HuH-7.5 (cell line): ENCODE data around the gene FAF2.

Experiments used
- DNase-seq: peaks from one replicate; pipeline ENCODE4 v3.0.0; 2011; ENCODE audit warnings: low spot score

FAF2 gene

DNA sequence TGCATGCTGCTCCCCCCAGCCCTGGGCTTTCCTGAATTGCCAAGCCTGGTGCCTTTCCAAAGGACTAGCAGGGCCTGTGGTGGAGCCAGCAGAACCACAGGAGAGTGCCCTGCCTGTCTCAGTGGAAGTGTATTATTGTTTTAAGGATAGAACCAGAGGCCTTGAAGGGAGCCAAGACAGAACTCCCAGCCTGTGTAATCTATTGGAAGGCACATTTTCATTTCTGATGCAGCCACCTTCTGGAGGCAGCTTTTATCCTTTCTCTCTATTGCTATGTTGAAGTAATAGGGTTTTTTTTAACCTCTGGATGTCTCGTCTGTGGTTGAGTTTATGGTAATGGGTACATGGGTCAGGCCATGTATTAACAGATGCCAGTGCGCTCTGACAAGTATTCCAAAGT is 59.7 kb downstream of the FAF2 start:
- DNase-seq: no peak

DNA sequence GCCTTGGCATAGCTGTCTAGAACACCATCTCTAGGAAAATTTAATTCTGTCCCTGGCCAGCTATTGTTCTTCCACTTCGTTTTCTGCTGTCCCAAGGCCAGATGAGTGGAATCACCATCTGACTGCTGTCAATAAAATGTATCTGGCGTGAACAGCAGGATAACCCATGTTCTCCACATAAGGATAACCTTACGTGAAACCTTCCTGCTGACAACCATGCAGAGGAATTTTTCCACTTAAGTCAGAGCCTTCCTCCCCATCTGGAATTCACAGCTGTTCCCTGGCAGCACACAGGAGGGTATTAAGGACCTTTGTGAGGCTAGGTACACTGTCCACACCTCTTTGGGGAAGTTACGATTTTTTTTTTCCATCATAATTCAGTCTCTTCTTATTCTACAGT is 60.4 kb downstream of the FAF2 start:
- DNase-seq: no peak

DNA sequence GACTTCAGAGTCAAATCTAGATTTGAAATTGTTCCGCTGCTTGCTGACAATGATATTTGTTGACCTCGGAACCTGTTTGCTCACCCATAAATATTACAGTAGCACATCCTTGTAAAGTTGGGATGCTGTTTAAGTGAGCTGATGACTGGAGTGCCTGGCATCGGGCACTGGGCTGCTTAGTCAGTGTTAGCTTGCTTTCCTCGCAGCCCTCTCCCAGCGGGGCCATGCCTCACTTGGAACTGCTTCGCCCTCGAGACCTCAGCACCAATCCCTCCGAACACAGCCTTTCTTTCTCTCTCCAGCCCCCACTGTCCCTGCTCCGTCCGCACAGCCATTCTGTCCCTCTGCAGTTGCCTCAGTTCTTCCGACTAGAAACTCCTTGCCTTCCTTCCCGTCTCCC is 65.6 kb downstream of the FAF2 start:
- no peak for DNase-seq

DNA sequence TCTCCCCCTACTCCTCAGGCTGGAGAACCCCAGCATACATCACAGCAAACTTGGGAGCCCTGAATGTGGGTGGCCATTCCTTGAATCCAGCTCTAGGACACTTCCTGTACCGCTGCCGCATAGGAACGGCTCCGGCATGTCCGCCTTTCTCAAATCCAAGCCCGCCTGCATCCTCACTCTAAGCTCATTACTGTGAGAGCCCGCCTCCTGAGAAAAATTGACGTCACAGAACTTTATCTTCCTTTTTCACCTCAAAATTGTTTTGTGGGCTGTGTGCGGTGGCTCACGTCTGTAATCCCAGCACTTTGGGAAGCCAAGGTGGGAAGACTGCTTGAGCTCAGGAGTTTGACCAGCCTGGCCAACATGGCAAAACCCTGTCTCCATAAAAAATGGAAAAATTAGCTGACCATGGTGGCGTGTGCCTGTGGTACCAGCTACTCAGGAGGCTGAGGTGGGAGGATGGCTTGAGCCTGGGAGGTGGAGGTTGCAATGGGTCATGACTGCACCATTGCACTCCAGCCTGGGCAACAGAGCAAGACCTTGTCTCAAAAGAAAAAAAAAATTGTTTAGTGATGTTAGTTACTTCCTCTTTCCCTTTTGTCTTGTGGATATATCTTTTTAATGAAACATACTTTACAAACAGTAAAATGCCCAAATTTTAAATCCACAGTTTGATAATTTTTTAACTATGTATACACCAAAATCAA is 66.2 kb downstream of the FAF2 start:
- DNase-seq: no peak

DNA sequence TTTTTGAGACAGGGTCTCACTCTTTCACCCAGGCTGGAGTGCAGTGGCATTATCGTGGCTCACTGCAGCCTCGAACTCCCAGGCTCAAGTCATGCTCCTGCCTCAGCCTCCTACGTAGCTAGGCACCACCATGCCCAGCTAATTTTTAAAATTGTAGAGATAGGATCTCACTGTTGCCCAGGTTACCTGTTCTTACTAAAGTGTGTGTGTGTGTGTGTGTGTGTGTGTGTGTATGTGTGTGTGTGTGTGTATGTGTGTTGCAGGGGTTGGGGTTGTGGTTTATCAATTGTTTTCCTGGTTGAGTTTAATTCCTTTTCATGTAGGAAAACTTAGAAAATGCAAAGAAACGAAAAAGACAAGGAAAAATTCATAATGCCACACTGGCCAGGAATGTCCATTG is 67.2 kb downstream of the FAF2 start:
- DNase-seq: no peak

DNA sequence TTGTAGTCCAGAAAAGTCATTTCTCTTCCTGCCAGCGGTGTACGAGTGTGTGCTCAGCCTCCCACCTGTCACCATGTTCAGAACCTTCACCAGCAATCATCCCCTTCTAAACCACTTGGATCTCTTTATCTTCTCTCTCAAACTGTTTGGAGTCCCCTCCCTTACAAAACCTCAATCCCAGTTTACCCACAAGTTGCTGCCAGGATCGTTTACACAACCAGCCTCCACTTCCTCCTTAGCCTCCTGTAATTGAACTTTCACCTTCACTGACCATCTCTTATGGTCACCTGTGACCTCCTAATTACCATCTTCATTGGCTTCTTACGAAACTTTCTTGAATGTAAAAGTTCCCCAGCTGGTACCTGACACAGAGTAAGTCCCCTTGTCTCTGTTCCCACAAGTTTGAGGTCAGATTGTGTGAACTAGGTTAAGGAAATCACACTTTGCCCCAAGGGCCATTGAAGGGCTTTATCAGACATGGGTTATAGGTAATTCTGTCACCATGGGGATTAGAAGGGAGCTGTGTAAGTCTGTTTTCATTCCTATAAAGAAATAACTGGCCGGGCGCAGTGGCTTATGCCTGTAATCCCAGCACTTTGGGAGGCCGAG is 69.0 kb downstream of the FAF2 start:
- no peak for DNase-seq

DNA sequence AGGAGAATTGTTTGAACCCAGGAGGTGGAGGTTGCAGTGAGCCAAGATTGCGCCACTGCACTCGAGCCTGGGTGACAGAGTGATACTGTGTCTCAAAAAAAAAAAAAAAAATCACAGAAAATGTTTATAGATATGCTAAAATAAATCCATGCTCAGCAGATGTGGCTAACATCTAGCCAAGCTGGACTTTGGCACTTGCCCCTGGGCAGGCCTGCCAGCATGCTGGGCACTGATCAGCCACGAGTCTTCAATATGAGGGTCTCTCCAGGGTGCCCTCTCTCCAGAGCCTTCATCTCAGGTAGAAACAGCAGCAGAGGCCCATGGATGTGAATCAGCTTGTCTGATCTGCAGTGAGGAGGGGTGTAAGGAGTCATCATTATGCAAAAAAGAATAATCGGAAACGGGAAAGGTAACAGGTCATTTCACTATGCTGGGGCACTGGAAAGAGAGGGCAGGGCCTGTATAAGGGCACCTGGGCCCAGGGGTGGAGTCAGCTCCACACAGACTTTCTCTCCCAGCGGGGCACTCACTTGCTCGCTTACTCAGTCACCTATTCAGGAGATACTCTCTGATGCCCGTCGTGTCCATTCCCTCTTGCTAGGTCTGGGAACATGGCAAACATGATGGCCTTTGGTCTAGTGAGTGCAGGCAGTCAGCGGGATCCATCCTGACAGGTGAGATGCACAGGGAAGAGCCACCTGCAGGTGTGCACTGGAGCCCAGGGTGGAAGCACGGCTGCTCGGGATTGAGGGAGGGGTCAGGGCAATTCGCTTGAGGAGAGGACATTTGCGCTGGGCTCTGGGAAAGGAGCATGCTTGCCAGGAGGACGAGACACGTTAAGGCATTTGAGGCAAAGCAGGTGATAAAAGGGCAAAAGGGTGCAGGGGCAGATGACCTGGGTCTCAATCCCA is 71.9 kb downstream of the FAF2 start:
- no peak for DNase-seq

DNA sequence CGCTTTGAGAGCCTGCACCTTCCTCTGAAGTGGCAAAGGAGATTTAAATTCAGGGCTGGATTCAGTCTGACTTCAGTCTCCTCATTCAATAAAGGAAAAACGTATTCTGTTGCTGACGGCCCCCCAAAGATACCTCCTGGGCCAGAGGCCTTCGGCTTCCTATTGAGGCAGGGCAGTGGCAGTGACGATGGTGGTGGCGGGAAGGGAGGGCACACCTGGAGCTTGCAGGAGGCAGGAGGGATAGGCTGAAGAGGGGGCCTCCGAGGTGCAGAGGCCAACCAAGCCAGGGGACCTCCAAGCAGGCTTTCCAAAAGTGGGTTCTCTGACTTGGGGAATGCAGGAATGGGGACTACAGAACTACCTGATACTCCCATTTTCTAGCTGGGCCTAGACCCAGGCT is 73.1 kb downstream of the FAF2 start:
- DNase-seq: no peak

DNA sequence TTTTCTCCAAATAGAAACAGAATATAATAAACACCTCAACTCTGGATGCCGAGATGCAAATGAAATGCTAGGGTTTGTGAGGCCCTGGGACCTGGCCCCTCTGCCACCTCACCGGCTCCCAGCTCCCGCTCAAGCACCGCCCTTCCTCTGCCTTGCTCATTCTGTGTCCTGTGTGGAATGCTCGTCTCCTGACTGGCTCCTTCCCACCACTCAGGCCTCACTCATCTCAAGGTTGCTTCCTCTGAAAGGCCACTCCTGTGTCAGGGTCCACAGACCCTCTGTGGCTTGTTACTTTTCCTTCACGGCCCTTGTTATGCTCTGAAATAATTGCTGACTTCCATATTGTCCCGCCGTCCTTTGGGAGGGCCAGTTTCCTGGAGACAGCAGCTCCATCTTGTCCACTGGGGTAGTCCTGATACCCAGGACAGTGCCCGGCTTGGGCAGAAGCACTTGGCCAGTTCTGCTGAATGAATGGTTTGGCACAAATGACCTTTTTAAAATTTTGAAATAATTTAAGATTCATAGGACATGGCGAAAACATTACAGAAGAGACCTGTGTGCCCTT is 73.6 kb downstream of the FAF2 start:
- DNase-seq: no peak

DNA sequence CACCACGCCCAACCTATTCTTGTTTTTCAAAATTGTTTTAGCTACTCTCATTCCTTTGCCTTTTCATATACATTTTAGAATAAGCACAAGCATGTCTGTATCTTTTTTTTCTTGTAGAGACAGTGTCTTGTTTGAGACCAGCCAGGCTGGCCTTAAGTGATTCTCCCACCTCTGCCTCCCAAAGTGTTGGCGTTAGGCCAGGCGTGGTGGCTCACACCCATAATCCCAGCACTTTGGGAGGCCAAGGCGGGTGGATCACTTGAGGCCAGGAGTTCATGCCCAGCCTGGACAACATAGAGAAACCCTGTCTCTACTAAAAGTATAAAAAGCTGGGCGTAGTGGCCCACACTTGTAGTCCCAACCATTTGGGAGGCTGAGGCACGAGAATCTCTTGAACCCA is 76.0 kb downstream of the FAF2 start:
- DNase-seq: no peak

DNA sequence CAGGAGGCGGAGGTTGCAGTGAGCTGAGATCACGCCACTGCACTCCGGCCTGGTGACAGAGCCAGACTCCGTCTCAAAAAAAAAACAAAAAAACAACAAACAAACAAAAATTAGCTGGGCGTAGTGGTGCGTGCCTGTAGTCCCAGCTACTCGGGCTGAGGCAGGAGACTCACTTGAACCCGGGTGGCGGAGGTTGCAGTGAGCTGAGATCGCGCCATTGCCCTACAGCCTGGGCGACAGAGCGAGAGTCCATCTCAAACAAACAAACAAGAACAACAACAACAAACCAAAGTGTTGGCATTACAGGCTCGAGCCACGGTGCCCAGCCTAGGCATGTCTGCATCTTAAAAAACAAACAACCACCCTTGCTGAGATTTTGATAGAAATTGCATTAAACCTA is 76.8 kb downstream of the FAF2 start:
- DNase-seq: no peak

DNA sequence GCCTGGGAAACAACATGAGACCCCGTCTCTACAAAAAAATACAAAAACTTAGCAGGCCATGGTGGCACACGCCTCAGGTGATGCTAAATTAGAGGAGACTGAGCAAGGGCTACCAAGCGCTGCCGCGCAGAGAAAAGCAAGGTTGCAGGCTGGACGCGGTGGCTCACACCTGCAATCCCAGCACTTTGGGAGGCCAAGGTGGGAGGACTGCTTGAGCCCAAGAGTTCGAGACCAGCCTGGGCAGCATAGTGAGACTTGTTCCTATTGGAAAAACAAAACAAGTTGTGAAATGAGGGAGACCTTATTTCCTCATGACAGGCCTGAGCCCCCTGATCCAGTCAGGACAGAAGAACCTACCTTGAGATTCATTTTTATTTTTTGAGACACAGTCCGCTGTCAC is 77.5 kb downstream of the FAF2 start:
- DNase-seq: no peak

DNA sequence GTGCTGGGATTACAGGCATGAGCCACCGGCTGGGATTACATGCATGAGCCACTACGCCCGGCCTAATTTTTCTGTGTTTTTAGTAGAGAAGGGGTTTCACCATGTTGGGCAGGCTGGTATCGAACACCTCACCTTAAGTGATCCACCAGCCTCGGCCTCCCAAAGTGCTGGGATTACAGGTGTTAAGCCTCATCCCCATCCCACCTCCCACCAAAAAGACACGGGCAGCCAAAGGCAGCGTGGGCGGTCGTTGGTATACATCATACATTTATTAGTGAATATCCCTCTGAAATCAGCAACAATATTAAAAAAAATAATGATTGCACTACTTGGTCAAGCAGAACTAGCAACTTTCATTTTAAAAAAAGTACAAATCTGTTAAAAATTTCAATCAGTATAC is 78.3 kb downstream of the FAF2 start:
- DNase-seq: no peak

DNA sequence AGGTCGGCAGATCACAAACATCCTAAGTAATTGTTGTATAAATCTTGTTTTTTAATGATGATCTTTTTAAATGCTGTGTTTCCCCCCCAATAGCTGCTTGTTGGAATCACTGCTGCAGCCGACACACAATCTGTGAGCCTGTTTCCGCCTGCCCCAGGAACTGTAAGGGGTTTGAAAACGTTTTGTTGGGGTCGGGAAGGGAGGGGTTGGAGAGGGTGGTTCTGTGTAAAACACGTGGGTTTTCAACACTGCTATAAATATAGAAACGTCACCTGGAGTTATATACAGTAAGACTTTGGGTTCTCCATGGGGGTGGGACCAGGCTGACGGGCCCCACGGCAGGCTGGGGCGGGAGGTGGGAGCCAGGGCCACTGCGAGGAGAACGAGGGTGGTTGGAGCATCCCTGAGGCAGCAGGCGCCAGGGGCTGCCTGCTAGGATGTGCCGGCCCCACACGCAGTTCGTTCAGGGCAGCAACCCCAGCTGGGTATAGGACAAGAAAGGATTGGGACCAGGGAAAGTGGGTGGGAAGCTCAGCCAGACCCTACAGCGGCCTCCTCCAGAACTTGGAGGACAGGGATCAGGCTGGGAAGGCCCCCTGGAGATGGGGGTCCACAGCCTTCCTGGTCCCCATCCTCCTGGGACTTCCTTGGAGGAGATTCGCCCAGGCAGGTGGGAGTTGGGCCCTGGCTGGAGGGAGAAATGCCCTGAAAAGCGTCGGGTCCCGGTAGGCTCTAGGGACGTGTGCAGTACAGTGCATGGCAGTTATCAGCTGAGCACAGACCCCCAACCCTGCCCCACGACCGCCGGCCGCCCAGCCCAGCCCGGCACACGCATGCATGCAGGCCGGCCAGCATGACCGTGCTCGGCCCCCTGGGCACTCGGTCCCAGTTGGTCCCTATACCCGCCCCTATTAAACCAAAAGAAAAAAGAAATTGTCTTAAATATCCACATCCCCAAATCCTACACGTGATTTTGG is 79.3 kb downstream of the FAF2 start:
- no peak for DNase-seq

DNA sequence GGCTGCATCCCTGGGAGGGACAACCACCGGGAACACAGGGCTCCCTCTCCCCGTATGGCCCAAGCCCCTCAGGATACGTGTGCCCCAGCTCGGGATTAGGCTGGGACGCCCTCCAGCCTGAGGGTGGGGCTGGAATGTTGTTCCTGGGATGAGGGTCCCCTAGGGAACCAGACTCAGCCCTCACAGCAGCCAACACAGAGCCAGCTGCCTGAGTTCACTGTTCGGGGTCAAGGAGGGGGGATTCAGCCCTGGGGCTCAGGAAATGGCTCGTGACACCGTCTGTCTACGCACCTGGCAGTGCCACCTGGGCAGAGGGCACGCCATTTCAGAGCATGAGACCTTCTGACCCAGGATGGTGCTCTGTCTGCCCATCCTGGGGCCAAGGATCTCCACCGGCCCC is 80.1 kb downstream of the FAF2 start:
- DNase-seq: no peak

DNA sequence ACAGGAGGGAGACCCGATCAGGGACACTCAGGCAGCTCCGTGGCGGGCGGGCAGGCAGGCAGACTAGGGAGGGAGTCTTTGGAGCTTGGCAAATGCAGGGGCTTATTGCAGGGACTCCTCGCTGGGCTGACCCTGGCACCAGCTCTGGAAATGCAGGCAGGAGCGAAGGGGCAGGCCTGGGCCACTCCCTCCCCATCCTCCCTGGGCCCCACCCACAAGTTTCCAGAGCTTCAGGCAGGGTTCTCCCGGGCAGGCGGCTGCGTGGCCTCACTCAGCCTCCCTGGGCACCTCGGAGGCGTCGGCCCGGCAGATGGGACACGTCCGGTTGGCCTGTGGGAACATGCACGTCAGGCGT is 80.6 kb downstream of the FAF2 start:
- DNase-seq: no peak

DNA sequence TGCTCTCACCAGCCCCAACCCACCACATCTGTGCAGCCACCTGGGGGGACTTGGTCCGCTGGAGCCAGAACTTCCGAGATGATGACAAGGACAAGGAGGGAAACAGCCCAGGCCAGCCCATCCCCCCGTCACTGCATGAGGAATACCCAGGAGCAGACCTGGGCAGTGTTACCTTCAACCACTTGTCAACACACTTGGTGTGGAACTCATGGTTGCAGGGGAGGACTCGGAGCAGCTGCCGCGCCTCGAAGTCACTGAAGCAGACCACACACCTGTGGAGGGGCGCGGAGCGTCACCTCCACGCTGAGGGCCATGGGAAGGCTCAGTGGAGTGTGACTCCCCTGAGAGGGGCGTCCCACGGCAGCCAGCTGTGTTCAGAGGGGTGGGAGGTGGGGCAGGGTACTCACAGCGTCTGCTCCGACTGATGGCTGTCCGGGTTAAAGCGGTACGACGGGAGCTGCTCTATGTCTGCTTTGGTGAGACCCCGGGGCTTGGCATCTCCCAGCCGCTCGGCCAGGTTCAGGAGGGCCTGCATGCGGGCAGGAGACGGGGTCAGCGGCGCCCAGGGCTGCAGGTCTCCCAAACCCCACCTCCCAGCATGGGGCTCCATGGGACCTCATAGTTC is 81.0 kb downstream of the FAF2 start:
- DNase-seq: no peak

DNA sequence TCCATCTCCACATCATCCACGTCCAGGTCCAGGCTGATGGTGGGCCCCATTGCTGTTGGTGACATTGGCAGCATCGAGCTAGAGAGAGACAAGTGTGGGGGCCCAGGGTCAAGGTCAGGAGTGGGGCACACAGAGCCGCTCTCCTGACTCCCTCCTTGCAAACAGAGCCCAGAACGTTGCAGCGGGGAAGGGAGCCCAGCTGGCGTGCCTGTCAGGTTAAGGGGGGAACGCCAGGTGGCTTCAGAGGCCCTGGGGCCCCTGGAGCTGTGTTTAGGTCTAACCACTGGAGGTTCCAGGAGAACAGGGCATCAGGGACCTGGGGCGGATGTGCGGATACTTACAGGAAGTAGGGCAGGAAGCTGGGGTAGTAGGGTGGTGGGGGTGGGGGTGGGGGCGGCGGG is 81.6 kb downstream of the FAF2 start:
- DNase-seq: no peak

DNA sequence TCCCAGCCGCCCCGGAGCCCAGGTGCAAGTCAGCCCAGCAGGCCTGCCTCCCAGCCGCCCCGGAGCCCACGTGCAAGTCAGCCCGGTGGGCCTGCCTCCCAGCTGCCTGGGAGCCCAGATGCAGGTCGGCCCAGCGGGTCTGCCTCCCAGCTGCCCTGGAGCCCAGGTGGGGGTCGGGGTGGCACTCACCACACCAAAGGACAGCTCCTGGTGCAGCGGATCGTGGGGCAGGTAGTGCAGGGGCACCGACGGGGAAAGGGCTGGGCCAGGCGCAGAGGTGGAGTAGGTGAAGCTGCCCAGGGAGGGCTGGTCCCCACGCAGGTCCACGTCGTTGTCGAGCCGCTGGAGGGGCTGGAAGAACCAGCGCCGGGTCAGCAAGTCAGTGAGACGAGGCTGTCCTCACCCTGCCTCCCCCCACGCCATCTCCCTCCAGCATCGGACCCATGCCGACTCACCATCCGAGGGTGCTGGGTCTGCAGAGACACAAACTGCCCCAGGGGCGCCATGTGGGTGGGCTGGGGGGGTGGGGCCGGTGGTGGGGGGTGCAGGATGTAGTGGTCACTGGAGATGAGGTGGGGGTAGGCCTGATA is 82.3 kb downstream of the FAF2 start:
- no peak for DNase-seq

DNA sequence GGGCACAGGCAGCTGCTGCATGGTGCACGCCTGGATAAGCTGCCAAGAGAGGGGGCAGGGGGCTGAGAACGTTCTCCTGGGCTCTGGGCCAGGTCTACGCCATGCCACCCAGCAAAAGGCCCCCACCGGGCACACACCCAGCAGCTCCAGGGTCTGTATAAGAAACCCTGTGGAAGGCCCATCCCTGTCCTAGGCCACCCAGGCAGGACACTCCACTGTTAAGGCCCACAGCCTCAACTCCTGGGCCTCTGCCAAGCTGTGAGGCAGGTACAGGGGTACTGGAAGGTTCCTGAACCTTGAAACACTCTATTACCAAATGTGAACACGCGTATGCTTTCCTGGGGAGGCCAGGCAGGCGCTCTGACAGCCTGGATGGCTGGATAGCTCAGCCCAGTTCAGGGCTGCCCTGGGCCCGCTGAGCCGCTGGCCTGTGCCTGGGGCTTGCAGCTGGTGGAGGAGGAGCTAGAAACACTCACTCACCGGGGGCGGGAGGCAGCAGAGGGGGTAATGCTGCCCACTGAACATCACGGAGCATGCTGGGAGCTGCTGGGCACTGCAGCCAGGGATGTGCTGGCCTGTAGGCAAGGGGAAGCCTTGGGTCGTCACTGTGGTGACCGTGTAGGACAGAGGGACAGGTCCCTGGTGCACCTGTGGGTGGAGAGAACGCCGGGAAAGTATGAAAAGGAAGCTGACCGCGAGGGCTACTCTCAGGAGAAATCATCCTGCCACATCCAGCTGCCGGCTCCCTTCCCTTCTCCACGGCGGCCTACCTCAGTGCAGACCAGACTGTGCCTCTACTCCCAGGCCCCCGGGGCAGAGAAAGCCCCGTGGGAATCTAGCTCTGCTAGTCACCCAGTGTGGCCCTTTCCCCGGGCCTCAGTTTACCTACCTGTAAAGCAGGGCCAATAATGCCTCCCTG is 83.1 kb downstream of the FAF2 start:
- no peak for DNase-seq
